Endometrial microvascular endothelial cells (primary cell): ENCODE results near the gene GLIS2. TPM values are rescaled to one million over a fixed set of nuclear protein-coding genes. Genes with fewer than 3 reads are reported as not detected.

ENCODE experiments used
- in situ Hi-C: cut with HindIII; loops from 2 replicates; pipeline ENCODE4 v1.10.0; 2017; ENCODE audit warnings: low sequenced_read_pairs, low pct_unique_long_range_greater_than_20kb; ENCODE audit errors: inconsistent ontology term
- total RNA-seq: library from RNA; depleted of rRNA; stranded (reverse); fragments of >200 nt; gene quantifications from one replicate; pipeline ENCODE4 v1.2.3, GENCODE V29; 2015; ENCODE audit errors: inconsistent ontology term

Gene GLIS2
- total RNA-seq, 1 donor from 2014 or later: 2.8 TPM

DNA sequence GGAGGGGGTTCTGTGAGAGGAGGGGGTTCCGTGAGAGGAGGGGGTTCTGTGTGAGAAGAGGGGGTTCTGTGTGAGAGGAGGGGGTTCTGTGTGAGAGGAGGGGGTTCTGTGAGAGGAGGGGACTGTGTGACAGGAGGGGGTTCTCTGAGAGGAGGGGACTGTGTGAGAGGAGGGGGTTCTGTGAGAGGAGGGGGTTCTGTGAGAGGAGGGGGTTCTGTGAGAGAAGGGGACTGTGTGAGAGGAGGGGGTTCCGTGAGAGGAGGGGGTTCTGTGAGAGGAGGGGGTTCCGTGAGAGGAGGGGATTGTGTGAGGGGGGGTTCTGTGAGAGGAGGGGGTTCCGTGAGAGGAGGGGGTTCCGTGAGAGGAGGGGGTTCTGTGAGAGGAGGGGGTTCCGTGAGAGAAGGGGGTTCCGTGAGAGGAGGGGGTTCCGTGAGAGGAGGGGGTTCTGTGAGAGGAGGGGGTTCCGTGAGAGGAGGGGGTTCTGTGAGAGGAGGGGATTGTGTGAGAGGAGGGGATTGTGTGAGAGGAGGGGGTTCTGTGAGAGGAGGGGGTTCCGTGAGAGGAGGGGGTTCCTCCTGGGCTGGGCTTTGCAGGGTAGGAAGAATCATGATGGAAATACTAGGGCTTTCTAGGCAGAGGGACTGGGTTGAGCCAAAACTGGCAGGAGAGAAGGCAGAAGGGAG is 28.6 kb downstream of the GLIS2 start:
- in situ Hi-C loops: loop anchor here (10.0 kb wide), 1 partner anchor 50 kb away; no protein-coding TSS in a partner anchor

GRCh38 chr16:4344983-4345835 is 29.3 kb downstream of the GLIS2 start:
- in situ Hi-C loops: loop anchor here (10.0 kb wide), 1 partner anchor 50 kb away; no protein-coding TSS in a partner anchor

- in situ Hi-C loops: loop anchor here (10.0 kb wide), 1 partner anchor 51 kb away; no protein-coding TSS in a partner anchor
Observed at GRCh38 chr16:4345836-4346781, 30.2 kb downstream of the GLIS2 start.

DNA sequence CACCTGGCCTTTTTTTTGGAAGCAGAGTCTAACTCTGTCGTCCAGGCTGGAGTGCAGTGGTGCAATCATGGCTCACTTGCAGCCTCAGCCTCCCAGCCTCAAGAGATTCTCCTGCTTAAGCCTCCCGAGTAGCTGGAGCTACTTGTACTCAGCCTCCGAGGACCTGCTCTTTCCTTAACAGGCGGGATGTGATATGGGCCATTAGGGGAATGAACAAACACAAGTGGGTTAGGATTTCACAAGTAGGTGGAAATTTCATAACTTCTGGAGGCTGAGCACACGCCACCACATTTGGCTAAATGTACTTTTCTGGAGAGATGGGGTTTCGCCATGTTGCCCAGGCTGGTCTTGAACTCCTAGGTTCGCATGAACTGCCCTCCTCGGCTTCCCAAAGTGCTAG is 31.1 kb downstream of the GLIS2 start:
- in situ Hi-C loops: loop anchor here (10.0 kb wide), 1 partner anchor 52 kb away; no protein-coding TSS in a partner anchor

GRCh38 chr16:4347765-4348509 is 32.1 kb downstream of the GLIS2 start:
- in situ Hi-C loops: loop anchor here (10.0 kb wide), 1 partner anchor 53 kb away; no protein-coding TSS in a partner anchor

- in situ Hi-C loops: loop anchor here (10.0 kb wide), 1 partner anchor 55 kb away; no protein-coding TSS in a partner anchor
Observed at GRCh38 chr16:4349332-4349731, 33.5 kb downstream of the GLIS2 start.

DNA sequence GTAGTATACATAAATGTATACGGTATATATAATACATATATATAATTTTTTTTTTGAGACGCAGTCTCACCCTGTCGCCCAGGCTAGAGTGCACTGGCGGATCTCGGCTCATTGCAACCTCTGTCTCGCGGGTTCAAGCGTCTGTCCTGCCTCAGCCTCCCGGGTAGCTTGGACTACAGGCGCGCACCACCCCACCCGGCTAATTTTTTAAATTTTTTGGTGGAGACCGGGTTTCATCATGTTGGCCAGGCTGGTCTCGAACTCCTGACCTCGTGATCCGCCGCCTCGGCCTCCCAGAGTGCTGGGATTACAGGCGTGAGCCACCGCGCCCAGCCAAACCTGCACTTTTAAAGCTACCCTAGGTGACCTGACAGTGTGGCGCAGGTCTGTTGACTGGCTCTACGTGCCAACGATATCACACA is 34.5 kb downstream of the GLIS2 start:
- in situ Hi-C loops: no loop called here

- in situ Hi-C loops: no loop called here
Observed at GRCh38 chr16:4350787-4351659, 35.2 kb downstream of the GLIS2 start, which contains the start of gene PAM16. Gene PAM16 (minus strand): TSS chr16:4351321. CDS start chr16:4351234, 87 bp downstream.

DNA sequence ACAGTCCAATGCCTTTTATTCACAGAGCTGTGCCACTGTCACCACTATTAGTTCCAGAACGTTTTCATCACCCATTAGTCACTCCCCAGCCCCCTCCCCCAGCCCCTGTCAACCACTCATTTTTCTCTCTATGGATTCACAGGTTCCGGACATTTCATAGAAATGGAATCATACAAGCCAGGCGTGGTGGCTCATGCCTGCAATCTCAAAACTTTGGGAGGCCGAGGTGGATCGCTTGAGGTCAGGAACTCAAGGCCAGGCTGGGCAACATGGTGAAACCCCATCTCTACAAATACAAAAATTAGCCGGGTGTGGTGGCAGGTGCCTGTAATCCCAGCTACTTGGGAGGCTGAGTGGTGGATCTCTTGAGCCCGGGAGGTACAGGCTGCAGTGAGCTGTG is 36.0 kb downstream of the GLIS2 start:
- in situ Hi-C loops: no loop called here

GRCh38 chr16:4352843-4353242 is 37.0 kb downstream of the GLIS2 start:
- in situ Hi-C loops: no loop called here

DNA sequence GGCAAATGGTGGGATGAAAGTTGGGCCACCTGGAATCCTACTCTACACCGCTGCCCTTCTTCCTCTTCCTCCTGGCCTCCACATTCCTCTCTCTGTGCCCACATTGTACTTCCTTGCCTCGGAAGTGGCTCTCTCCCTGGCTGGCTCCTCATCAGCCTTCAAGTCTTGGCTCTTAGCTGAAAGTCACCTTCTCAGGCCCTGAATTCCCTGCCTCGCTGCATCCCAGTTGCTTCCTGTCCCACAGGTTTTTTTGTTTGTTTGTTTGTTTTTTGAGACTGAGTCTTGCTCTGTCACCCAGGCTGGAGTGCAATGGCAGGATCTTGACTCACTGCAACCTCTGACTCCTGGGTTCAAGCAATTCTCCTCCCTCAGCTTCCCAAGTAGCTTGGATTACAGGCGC is 37.8 kb downstream of the GLIS2 start:
- in situ Hi-C loops: no loop called here

DNA sequence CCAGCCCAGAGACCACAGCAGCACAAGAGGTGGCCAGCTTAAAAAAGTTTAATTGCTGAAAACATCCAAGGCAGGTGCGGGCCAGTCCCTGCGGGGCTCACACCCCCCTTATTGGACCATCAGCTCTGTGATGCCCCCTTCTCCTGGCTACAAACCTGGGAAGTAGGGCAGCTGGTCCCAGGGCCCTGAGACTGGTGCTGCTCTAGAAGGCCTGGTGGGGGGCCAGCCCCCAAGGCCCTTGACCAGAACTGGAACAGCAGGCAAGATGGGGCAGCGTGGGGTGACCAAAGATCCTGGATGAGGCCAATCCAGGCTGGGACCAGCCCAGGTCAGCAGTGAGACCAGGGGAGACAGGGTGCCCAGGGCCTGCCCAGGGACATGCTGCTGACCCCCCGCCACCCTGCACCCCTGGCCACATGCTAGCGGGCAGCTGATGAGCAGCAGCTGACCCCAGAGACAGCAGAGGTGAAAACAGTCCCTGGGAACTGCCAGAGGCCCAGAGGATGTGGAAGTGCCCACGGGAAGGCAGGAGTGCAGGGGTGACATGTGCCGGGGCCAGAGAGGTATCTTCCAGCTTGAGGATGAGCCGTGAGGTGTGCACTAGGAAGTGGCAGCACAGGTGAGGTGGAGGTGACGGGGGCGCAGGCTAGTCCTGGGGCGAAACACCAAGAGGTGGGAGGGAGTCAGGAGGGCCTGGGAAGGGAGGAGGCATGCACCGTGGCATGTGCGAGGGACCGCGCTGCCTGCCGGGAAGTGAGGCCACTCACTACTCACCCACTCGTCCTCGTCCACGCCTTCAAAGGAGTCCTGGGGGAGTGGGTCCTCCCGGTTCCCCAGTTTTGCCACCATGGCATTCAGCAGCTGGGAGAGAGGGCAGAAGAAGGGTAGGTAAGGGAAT is 38.9 kb downstream of the GLIS2 start:
- in situ Hi-C loops: no loop called here

GRCh38 chr16:4356820-4357219 is 41.0 kb downstream of the GLIS2 start:
- in situ Hi-C loops: no loop called here

GRCh38 chr16:4358236-4358635 is 42.4 kb downstream of the GLIS2 start:
- in situ Hi-C loops: no loop called here

GRCh38 chr16:4358831-4359561 is 43.1 kb downstream of the GLIS2 start:
- in situ Hi-C loops: no loop called here

- in situ Hi-C loops: no loop called here
Observed at GRCh38 chr16:4359914-4360313, 44.0 kb downstream of the GLIS2 start.
